Glutamatergic neuron (in vitro differentiated cells): ENCODE measurements around the gene PTBP1. TPM values are rescaled to one million over a fixed set of nuclear protein-coding genes. Genes with fewer than 3 reads are reported as not detected.
"Not testable (repeated sequence)": the region's sequence is repeated elsewhere in the genome, so short reads cannot be mapped to it uniquely, and the experiment has no call there.

Experiments
- DNase-seq: peaks from one replicate; pipeline ENCODE4 v3.0.0; 2022
- H3K27ac Mint-ChIP-seq: one replicate; pipeline ENCODE4 v1.8.0; 2020; ENCODE audit warnings: mild to moderate bottlenecking, mixed read lengths, inconsistent platforms; ENCODE audit not compliant: unreplicated experiment
- H3K27me3 Mint-ChIP-seq: one replicate; pipeline ENCODE4 v1.8.0; 2020; ENCODE audit warnings: mild to moderate bottlenecking, moderate library complexity, mixed read lengths, inconsistent platforms; ENCODE audit not compliant: unreplicated experiment
- H3K36me3 Mint-ChIP-seq: one replicate; pipeline ENCODE4 v1.8.0; 2020; ENCODE audit warnings: mild to moderate bottlenecking, mixed read lengths, inconsistent platforms; ENCODE audit not compliant: unreplicated experiment
- H3K4me1 Mint-ChIP-seq: one replicate; pipeline ENCODE4 v1.8.0; 2020; ENCODE audit warnings: mild to moderate bottlenecking, low read depth, mixed read lengths, inconsistent platforms; ENCODE audit not compliant: unreplicated experiment
- H3K4me3 Mint-ChIP-seq: one replicate; pipeline ENCODE4 v1.8.0; 2020; ENCODE audit warnings: mild to moderate bottlenecking, mixed read lengths, inconsistent platforms; ENCODE audit not compliant: unreplicated experiment
- H3K9me3 Mint-ChIP-seq: one replicate; pipeline ENCODE4 v1.8.0; 2020; ENCODE audit warnings: mild to moderate bottlenecking, moderate library complexity, mixed read lengths, inconsistent platforms; ENCODE audit not compliant: unreplicated experiment
- total RNA-seq: library from RNA; stranded (reverse); fragmentation: NEBNext Ultra II Directional; extraction: Animal tissue kit (Norgen Biotek cat#: 25700); gene quantifications from one replicate; pipeline ENCODE4 v1.2.1, GENCODE V29; 2021; ENCODE audit not compliant: unreplicated experiment
- TF ChIP-seq, protein P1 (sequence below): fragments of 200-600 bp; sonication (generic); IDR thresholded peaks from one replicate; pipeline ENCODE4 v1.5.0; 2021; ENCODE audit not compliant: partially characterized antibody, unreplicated experiment

The PTBP1 gene
- total RNA-seq, 1 donor from 2014 or later = 244 TPM

DNA sequence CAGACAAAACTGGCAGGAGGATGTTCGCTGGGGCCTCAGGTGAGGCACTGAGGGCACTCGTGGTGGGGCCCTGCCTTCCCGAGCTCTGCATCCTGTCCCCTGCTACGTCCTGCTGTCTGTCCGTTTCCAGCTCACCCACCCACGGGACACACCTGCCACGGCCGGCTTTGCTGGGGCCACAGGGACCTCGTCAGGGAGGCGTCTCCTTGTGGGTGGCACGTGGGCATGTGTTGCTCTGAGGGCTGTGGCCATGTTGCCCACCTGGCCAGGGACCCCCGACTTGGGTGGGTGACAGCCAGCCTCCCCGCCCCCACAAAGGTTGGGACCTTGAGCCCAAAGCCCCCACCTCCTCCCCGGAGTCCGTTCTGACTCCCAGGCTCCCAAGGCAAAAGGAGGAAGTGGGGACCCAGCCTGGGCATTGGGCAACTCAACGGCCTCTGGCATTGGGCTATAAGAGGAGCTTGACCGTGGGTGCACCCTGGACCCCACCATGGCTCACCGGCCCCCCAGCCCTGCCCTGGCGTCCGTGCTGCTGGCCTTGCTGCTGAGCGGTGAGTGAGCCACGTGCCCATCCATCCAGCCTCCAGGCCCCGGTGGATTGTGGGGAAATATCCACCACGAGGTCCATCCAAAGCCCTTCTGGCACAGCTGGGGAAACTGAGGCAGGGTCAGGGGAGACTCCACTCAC, 43.4 kb downstream of the PTBP1 start, which contains the start of gene PRTN3:
Gene PRTN3 (plus strand): TSS at position 481 of the 688 bp plus-strand sequence. CDS start 10 bp downstream, at position 491.
- Mint-ChIP-seq H3K4me3 (peak within 1 kb of the TSS; percentile 28), H3K4me1 (no peaks in the 10 kb centered on the region), H3K27me3 (peaks cover 17% of the 10 kb centered on the region), H3K36me3 (peaks cover 4% of the 10 kb centered on the region), H3K9me3 (peaks cover 5% of the 10 kb centered on the region), H3K27ac (no peak within 1 kb of the TSS)
- no peak for DNase-seq
- TF ChIP-seq, protein P1, sequence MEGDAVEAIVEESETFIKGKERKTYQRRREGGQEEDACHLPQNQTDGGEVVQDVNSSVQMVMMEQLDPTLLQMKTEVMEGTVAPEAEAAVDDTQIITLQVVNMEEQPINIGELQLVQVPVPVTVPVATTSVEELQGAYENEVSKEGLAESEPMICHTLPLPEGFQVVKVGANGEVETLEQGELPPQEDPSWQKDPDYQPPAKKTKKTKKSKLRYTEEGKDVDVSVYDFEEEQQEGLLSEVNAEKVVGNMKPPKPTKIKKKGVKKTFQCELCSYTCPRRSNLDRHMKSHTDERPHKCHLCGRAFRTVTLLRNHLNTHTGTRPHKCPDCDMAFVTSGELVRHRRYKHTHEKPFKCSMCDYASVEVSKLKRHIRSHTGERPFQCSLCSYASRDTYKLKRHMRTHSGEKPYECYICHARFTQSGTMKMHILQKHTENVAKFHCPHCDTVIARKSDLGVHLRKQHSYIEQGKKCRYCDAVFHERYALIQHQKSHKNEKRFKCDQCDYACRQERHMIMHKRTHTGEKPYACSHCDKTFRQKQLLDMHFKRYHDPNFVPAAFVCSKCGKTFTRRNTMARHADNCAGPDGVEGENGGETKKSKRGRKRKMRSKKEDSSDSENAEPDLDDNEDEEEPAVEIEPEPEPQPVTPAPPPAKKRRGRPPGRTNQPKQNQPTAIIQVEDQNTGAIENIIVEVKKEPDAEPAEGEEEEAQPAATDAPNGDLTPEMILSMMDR = no peak

DNA sequence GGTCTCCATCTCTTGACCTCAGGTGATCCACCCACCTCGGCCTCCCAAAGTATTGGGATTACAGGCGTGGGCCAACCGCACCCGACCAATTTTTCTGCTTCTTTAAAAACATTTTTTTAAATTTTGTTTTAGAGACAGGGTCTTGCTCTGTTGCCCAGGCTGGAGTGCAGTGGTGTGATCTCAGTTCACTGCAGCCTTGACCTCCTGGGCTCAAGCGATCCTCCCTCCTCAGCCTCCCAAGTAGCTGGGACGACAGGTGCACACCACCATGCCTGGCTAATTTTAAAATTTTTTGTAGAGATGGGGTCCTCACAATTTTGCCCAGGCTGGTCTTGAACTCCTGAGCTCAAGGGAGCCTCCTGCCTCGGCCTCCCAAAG, 45.5 kb downstream of the PTBP1 start:
- not testable (repeated sequence) for H3K36me3 Mint-ChIP-seq, H3K9me3 Mint-ChIP-seq, H3K4me3 Mint-ChIP-seq, H3K27ac Mint-ChIP-seq, H3K4me1 Mint-ChIP-seq, DNase-seq
- peaks cover 15% of the 10 kb centered on the region for H3K27me3 Mint-ChIP-seq

DNA sequence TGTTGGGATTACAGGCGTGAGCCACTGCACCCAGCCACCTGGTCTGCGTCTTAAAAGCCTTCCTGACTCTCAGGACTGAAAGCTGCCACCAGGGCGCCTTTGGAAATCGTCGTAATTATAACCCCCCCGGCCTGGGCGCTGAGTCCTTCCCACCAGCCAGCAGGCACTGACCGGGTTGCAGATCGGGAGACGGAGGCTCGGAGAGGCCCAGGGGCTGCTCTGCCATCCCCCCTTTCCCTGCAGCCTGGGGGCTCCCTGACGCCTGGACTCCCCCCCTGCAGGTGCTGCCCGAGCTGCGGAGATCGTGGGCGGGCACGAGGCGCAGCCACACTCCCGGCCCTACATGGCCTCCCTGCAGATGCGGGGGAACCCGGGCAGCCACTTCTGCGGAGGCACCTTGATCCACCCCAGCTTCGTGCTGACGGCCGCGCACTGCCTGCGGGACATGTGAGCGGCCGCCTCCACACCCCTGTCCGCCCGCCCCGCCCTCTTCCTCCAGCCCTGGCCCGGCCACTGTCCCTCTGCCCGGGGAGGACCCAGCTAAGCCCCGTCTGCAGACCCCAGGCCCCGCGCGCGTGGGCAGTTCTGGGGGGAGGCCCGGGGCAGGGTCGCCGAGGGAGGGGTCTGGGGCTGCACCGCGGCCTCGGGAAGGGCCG, 46.1 kb downstream of the PTBP1 start:
- H3K9me3 Mint-ChIP-seq = peaks cover 3% of the 10 kb centered on the region
- H3K27ac Mint-ChIP-seq = no peak overlapping the region
- TF ChIP-seq, protein P1 = no peak
- peaks cover 15% of the 10 kb centered on the region for H3K27me3 Mint-ChIP-seq
- no peak overlapping the region for H3K4me3 Mint-ChIP-seq
- peaks cover 4% of the 10 kb centered on the region for H3K36me3 Mint-ChIP-seq
- DNase-seq = peak; percentile 62
- H3K4me1 Mint-ChIP-seq = no peaks in the 10 kb centered on the region

DNA sequence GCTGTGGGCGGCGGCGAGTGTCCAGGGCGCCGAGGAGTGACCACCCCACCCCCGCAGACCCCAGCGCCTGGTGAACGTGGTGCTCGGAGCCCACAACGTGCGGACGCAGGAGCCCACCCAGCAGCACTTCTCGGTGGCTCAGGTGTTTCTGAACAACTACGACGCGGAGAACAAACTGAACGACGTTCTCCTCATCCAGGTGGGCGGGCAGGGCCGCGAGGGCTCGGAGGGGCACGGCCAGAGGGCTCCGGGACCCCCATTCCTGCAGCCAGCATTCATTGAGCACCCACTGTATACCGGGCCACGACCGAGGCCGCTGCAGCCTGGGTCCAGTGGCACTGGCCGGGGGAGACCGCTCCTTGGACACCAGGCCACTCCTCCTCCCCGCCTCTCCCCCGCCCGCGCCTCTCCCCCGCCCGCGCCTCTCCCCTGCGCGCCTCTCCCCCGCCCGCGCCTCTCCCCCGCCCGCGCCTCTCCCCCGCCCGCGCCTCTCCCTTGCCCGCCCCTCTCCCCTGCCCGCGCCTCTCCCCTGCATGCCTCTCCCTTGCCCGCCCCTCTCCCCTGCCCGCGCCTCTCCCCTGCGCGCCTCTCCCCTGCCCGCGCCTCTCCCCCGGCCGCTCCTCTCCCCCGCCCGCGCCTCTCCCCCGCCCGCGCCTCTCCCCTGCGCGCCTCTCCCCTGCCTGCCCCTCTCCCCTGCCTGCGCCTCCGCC, 46.7 kb downstream of the PTBP1 start:
- peaks cover 15% of the 10 kb centered on the region for H3K27me3 Mint-ChIP-seq
- no peaks in the 10 kb centered on the region for H3K4me1 Mint-ChIP-seq
- TF ChIP-seq, protein P1 = no peak
- H3K27ac Mint-ChIP-seq = no peak overlapping the region
- H3K4me3 Mint-ChIP-seq = no peak overlapping the region
- peaks cover 4% of the 10 kb centered on the region for H3K36me3 Mint-ChIP-seq
- H3K9me3 Mint-ChIP-seq = peaks cover 3% of the 10 kb centered on the region
- no peak for DNase-seq

DNA sequence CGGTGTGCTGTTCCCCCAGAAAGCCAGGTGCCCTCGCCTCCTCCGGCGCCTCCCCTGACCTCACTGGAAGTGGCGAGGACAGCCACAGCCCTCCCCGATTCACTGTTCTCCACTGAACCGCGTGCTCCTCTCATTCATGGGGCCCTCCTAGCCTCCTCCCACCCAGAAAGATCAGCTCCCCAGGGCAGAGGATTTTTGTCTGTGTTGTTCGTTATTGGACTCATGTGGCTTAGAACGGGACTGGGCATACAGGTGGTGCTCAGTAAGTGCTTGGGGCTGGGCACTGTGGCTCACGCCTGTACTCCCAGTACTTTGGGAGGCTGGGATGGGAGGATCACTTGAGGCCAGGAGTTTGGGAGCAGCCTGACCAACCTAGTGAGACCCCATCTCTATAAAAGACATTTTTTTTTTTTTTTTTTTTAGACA, 47.3 kb downstream of the PTBP1 start:
- no peak overlapping the region for H3K4me3 Mint-ChIP-seq
- TF ChIP-seq, protein P1 = no peak

More for the DNA sequence above, 47.3 kb downstream of the PTBP1 start:
- Mint-ChIP-seq H3K27me3 (peaks cover 15% of the 10 kb centered on the region), H3K36me3 (peaks cover 4% of the 10 kb centered on the region), H3K9me3 (peaks cover 3% of the 10 kb centered on the region), H3K4me1 (no peaks in the 10 kb centered on the region), H3K27ac (no peak overlapping the region)
- no peak for DNase-seq
